Activated naive CD4-positive, alpha-beta T cell treated with anti-CD3 and anti-CD28 coated beads, Interleukin-2, amount 50 U/mL, for 24 hours (primary cell): ENCODE data around the gene SPON2.
A peak's percentile ranks its signal among the peaks of the same experiment; 100 is the strongest.

Experiments used
- H3K27ac Mint-ChIP-seq: one replicate; pipeline ENCODE4 v1.8.0; 2021; ENCODE audit warnings: mild to moderate bottlenecking, mixed read lengths
- H3K27me3 Mint-ChIP-seq: one replicate; pipeline ENCODE4 v1.8.0; 2021; ENCODE audit warnings: mixed read lengths
- H3K36me3 Mint-ChIP-seq: one replicate; pipeline ENCODE4 v1.8.0; 2021; ENCODE audit warnings: mixed read lengths
- H3K4me1 Mint-ChIP-seq: one replicate; pipeline ENCODE4 v1.8.0; 2021; ENCODE audit warnings: mixed read lengths
- H3K4me3 Mint-ChIP-seq: one replicate; pipeline ENCODE4 v1.8.0; 2021; ENCODE audit warnings: mild to moderate bottlenecking, mixed read lengths
- H3K9me3 Mint-ChIP-seq: one replicate; pipeline ENCODE4 v1.8.0; 2021; ENCODE audit warnings: mixed read lengths

Gene SPON2

DNA sequence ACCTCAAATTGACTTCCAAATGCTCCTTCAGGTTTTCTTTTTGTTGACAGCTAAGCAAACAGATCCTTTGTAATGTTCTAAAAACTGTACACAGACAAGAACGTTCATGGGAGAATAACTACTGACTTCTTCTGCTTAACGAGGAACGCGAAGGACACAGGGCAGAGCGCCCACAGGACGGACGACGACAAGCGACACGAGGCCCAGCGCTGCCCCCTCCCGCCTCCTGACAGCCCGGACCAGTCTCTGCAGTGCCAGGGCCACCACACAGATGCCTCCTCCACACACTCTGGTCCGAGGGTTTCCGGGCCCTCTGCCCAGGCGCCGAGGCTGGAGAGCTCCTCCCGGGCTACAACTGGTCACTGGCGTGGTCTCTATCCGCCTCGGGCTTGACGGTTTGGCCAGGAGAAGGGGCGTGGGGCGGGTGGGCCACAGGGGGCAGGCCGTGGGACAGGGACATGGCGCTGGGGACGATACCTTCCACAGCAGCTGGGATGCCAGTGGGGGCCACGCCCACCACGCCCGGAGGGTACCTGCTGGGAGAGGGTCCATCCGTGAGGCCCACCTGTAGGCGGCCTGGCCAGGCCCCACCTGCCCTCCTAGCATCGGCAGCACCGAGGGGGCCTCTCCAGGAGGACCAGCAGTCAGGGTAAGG, 39.6 kb upstream of the SPON2 start:
- Mint-ChIP-seq H3K4me3 (no peak overlapping the region), H3K4me1 (peaks cover 12% of the 10 kb centered on the region), H3K27me3 (no peaks in the 10 kb centered on the region), H3K27ac (no peak overlapping the region), H3K36me3 (no peaks in the 10 kb centered on the region), H3K9me3 (no peaks in the 10 kb centered on the region)

DNA sequence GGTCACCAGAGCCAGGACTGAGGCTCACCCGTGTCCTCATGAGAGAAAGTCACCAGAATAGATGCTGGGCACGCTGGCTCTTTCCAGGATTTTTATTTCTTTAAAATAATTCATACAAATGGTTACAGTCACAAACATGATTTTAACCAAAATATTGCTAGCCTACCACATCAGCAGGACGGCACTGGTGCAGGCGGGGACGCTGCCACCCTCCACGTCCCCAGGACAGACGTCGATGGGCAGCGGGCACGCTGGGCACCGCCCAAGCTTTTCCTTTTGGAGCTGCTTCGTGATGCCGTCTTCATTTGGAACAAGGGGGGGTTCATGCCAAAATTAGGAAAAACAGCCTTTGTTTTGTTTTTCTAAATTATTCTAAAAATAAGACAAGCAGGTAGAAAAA, 39.0 kb upstream of the SPON2 start:
- Mint-ChIP-seq H3K4me1 (peaks cover 6% of the 10 kb centered on the region), H3K27me3 (no peaks in the 10 kb centered on the region), H3K27ac (no peak overlapping the region), H3K4me3 (no peak overlapping the region), H3K9me3 (no peaks in the 10 kb centered on the region), H3K36me3 (no peaks in the 10 kb centered on the region)

DNA sequence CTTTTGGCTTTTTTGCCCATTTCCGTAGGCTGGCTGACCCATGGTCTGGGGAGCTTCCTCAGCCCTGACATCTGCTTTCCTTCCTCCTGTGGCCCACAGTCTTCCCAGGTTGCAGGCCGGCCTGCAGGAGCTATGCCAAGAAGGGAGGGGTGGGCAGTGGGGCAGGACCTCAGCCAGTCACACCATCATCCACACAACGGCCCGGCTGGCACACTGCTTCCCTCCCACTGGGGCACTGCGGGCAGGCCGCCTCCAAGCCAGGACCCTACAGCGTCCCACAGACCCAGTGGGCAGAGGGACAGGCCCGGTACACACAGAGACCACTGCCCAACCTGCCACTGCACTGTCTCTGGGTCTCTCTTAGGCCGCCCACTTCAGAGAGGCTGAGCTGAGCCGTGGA, 38.6 kb upstream of the SPON2 start:
- no peaks in the 10 kb centered on the region for H3K36me3 Mint-ChIP-seq
- peaks cover 2% of the 10 kb centered on the region for H3K4me1 Mint-ChIP-seq
- no peak overlapping the region for H3K27ac Mint-ChIP-seq

DNA sequence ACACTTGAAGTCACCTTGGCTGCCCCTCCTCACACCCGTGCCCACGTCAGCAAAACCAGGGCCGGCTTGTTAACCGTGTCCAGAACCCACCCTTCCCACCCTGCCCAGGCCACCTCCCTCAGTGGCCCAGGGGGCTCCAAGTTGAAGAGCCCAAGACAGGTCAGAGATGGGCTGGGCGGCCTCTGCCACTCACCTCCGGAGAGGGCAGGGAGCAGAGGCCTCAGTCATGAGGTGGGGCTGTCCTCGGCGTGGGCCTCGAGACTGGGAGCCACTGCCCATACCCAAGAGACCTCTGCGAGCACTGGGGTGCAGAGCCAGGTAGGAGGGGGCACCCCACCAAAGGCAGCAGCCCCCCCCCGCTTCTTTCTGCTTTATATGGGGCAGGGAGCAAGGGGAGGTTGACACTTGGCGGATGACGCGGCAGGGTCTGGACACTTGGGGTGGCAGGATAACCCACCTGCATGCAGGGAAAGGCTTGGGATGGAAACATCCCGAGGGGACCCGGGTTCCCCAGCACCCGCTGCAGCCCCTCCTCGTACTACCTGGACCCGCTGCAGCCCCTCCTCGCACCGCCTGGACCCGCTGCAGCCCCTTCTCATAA, 38.0 kb upstream of the SPON2 start:
- H3K9me3 Mint-ChIP-seq, result no peaks in the 10 kb centered on the region
- no peaks in the 10 kb centered on the region for H3K4me1 Mint-ChIP-seq
- H3K27ac Mint-ChIP-seq, result no peak overlapping the region
- no peaks in the 10 kb centered on the region for H3K36me3 Mint-ChIP-seq
- H3K27me3 Mint-ChIP-seq, result no peaks in the 10 kb centered on the region
- H3K4me3 Mint-ChIP-seq, result no peak overlapping the region

More for the DNA sequence above, 38.6 kb upstream of the SPON2 start:
- H3K4me3 Mint-ChIP-seq, result no peak overlapping the region
- no peaks in the 10 kb centered on the region for H3K27me3 Mint-ChIP-seq
- H3K9me3 Mint-ChIP-seq, result no peaks in the 10 kb centered on the region

DNA sequence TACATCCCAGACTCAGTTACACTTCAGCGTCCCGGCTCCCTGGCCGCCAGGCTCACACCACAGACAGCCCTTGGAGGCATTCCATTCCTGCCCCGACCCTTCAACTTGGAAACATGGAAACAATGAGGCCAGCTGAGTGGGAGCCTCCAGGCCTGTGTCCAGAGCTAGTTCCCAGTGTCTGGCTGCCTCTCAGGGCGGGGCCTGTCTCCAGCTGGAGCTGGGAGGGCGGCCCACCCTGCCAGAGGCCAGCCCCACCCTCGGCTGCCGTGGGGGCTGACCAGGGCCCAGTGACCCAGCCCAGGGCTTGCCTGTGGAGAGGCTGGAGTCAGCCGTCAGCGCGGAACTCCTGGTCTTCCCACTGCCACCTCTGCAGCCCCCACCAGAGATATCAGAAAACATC, 37.4 kb upstream of the SPON2 start:
- Mint-ChIP-seq H3K36me3 (no peaks in the 10 kb centered on the region), H3K27me3 (no peaks in the 10 kb centered on the region), H3K4me3 (no peak overlapping the region), H3K4me1 (no peaks in the 10 kb centered on the region), H3K27ac (no peak overlapping the region), H3K9me3 (no peaks in the 10 kb centered on the region)

DNA sequence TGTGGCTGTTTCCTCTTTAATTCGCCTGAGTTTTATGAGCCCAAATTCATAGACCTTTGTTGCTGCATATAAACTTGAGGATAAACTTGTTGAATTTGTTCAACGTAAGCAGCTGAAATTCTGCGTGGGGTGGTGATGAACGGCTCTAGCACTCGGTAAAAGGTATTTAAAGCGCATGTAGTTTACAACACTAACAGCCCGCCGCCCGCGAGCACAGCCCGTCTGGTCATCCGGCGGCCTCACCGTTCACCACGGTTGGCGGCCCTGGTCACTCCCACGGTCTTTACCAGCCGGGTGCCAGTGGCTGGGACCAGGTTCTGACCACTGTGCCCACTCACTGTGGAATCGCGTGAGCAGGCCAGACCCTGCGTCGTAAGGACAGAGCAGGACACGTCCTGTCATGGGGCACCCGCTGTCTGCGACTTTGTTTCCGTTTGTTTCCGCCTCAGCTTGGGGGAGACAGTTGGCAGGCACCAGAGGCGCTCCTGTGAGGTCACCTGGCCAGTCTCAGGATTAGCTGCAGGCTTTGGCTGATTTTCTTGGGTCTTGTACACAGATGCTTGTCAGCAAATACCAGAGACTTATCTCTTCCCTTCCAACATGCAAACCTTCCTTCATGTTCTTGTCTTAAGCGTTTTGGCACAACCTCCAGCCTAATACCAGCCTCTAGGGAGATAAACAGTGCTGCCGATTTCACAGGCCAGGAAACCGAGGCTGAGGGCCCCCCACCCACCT, 36.8 kb upstream of the SPON2 start:
- Mint-ChIP-seq H3K27me3 (no peaks in the 10 kb centered on the region), H3K27ac (no peak overlapping the region), H3K36me3 (no peaks in the 10 kb centered on the region), H3K9me3 (no peaks in the 10 kb centered on the region), H3K4me3 (no peak overlapping the region), H3K4me1 (peaks cover 5% of the 10 kb centered on the region)

DNA sequence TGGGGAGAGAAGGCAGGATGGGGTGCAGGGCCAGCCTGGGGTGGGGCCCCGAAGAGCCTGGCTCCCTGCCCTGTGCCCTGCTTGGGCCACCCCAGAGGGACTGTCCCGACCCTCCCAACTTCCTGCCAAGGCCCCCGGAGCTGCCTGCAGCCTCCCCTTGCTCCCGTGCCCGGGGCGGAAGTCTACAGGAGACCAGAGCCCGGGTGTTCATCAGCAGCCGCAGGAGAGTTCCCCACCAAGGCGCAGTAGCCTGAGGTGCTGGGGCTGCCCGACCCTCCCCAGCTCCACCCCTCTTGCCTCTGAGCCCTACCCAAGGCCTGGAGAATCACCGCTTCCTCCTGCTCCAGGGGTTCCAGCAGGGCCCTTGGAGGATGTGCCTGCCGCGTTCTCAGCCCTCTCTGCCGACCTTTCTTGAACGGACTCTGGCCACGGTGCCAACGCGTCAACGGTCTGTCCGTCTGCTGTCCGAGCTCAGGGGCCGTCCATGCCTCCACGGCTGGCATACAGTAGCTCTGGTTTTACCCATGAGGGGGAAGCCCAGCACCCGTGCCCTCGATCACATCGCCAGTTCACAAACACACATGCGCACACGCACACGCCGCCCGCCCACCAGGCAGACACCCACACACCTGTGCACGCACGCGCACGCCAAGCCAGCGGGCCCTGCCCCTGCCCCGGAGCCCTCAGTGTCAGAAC, 36.0 kb upstream of the SPON2 start:
- peak overlapping the region; percentile 23 for H3K27ac Mint-ChIP-seq
- H3K27me3 Mint-ChIP-seq, result no peaks in the 10 kb centered on the region
- no peaks in the 10 kb centered on the region for H3K36me3 Mint-ChIP-seq
- no peaks in the 10 kb centered on the region for H3K9me3 Mint-ChIP-seq
- H3K4me1 Mint-ChIP-seq, result peaks cover 12% of the 10 kb centered on the region
- no peak overlapping the region for H3K4me3 Mint-ChIP-seq

DNA sequence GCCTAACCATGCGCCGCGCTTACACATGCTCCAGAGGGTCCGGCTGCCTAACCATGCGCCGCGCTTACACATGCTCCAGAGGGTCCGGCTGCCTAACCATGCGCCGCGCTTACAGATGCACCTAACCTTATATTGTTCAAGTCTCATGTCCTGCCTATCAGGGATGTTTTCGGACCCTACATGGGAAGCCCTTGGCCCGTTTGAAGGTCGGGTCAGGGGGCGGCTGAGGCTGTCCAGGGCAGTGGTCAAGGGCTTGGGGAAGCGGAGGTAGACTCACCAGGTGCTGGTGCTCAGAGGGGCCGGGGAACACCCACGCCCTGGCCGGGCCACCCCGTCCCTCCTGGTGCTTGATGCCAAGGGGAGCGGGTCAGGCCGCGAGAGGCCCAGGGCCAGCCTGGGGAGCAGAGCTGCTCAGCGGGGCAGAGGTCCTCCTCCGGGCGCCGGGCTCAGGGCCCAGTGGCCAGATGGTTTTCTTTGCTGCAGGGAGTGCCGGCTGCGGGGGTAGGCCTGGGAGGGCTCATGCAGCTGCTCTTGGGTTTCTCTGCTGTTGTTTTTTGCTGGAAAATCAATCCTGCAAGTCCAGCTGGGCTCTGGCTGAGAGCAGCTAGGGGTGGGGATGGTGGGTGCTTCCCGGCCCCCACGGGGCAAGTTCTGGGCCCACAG, 35.4 kb upstream of the SPON2 start:
- Mint-ChIP-seq H3K4me3 (no peak overlapping the region), H3K4me1 (peaks cover 18% of the 10 kb centered on the region), H3K9me3 (no peaks in the 10 kb centered on the region), H3K27me3 (no peaks in the 10 kb centered on the region), H3K36me3 (no peaks in the 10 kb centered on the region), H3K27ac (no peak overlapping the region)

DNA sequence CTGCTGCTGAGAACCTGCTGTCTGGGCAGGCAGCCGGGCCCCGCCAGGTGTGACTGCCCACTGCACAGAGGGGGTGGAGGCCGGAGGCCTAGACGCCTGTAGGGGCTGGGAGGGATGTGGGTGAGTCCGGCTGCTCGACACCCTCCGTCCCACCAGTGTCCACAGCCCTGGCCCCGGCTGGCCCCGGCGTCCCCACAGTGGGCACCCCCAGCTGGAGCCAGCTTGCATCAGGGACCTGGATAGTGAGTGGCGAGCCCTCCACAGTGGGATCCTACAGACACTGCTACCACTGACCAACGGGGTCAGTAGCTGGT, 34.7 kb upstream of the SPON2 start:
- Mint-ChIP-seq H3K4me3 (no peak overlapping the region), H3K4me1 (peaks cover 21% of the 10 kb centered on the region), H3K36me3 (no peaks in the 10 kb centered on the region), H3K9me3 (no peaks in the 10 kb centered on the region), H3K27ac (no peak overlapping the region), H3K27me3 (no peaks in the 10 kb centered on the region)

DNA sequence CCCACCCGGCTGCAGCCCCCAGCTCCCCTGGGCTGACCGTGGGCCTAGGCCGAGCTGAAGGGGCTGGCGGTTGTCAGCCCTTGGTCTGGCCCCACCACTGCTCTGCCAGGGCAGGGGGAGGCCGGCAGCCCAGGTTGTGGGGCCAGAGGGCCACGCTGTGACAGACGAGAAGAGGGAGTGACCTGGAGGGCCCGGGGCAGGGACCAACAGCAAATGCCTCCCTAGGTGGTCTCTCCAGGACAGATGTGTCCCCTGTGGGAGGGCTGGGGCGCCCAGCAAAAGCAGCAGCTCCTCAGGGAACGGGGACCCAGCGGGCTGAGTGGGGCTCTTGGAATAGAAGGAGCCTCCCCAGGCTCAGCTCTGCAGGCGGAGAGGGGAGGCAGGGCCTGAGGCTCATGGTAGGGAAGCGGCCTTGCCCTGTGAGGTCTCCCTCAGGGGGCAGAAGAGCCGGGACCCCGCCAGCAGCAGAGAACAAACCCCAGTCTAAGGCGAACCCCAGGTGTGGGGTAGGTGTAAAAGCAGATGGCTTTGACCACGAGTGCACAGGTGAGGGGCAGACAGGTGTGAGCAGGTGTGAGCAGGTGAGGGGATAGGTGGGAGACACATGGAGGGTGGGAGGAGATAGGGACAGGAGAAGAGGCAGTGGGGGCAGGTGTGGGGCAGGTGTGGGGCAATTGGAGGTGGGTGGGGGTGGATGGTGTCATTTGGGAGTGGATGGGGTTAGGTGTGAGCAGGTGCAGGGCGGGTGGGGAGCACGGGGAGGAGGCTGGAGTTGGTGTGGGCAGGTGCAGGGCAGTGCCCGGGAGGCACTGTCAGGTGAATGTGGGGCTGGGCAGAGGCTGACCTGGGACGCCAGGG, 34.1 kb upstream of the SPON2 start:
- Mint-ChIP-seq H3K9me3 (no peaks in the 10 kb centered on the region), H3K4me3 (no peak overlapping the region), H3K4me1 (peaks cover 27% of the 10 kb centered on the region), H3K27ac (no peak overlapping the region), H3K36me3 (no peaks in the 10 kb centered on the region), H3K27me3 (no peaks in the 10 kb centered on the region)

DNA sequence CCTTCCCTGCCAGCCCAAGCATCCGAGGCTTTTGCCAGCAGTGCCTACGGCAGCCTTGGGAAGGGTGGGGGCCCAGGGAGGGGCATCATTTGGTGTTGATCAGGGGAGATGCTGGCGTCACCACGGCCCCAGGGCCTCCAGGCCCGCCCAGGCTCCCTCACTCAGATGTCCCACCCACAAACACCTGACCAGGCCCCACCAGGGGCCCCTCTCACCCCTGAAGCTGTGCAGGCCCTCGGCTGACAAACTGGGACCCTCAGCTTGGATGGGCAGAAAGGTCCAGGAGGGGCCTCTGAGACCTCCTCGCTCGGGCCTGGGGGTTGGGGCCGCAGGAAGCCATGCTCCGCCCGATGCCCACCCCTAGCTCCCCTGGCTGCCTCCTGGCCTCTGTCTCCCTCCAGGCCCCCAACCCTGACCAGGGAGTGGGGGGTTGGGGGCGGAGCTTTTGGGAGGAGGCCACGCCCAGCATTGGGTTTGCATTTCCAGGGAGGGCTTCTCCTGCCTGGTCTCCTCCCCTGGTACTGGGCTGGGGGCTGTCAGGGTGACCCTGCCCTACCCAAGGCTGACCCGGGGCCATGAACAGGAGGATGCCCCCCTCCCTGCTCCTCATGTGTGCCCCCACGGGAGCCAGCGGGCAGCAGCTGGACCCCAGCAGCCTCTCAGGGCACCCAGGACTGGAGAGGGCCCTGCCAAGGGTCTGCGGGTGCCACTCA, 33.4 kb upstream of the SPON2 start:
- no peaks in the 10 kb centered on the region for H3K27me3 Mint-ChIP-seq
- no peak overlapping the region for H3K4me3 Mint-ChIP-seq
- no peak overlapping the region for H3K27ac Mint-ChIP-seq
- H3K4me1 Mint-ChIP-seq, result peaks cover 31% of the 10 kb centered on the region
- no peaks in the 10 kb centered on the region for H3K36me3 Mint-ChIP-seq
- no peaks in the 10 kb centered on the region for H3K9me3 Mint-ChIP-seq

DNA sequence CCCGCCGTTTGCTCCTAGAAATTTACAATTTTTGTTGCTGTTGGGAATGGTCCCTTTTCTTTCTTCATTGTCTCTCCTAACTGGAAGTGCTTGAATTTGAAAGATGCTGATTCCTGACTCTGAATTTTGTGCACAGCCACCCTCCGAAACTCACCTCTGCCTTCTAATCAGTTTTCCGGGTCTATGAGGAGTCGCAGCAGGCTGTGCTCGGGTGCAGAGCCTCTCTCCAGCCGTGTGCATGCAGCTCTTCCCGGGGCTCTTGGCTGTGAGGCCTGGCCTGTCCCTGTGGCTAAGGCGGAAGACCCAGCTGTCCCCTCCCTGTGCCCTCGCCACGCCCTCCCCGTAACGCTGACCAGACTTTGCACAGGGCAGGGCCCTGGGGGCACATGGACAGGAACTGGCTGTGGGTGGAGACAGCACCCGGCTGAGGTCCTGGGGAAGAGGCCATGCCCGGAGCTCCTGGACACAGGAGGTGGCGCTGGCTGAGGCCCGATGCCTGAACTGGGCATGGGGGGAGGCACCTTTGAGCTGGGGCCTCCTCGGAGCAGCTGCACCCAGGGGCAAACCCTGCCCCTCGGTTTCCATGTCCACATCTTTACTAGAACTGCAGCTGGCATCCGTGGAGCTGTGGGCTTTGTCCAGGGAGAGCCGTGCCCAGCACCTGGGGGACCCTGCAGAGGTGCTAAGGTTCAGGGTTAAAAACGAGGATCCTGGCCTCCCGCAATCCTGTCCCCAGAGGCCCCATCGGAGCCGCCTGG, 32.6 kb upstream of the SPON2 start:
- peak overlapping the region; percentile 59 for H3K27ac Mint-ChIP-seq
- H3K27me3 Mint-ChIP-seq, result no peaks in the 10 kb centered on the region
- H3K9me3 Mint-ChIP-seq, result no peaks in the 10 kb centered on the region
- H3K4me1 Mint-ChIP-seq, result peaks cover 32% of the 10 kb centered on the region
- H3K36me3 Mint-ChIP-seq, result no peaks in the 10 kb centered on the region
- peak overlapping the region; percentile 23 for H3K4me3 Mint-ChIP-seq

DNA sequence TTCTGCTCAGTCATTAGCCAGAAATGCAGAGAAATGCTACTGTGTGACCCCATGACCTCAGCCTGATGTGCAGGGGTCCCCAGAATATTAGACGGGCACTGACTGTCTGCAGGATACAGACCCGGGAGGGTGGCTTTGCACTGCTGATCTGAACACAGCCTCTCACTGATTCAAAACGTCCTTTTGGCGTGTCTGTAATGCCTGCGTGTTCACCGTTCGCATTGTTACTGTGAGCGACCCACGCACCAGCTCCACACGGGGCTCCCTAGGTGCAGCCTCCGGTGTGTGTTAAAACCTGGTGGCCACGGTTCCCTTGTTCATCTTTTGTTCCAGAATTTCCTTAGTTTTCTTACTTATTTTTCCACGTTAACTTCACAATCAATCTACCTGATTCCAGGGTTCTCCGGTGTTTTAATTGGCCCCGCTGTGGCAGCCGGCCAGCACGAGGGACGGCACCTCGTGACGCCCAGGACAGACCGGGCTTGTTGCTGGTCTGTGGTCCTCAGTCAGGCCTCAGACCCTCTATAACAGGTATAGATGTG, 32.0 kb upstream of the SPON2 start:
- Mint-ChIP-seq H3K4me1 (peaks cover 38% of the 10 kb centered on the region), H3K27me3 (no peaks in the 10 kb centered on the region), H3K36me3 (no peaks in the 10 kb centered on the region), H3K9me3 (no peaks in the 10 kb centered on the region), H3K27ac (peak overlapping the region; percentile 59), H3K4me3 (no peak overlapping the region)
